ENCODE results near the gene FAAH.

- TF ChIP-seq, protein P1, sequence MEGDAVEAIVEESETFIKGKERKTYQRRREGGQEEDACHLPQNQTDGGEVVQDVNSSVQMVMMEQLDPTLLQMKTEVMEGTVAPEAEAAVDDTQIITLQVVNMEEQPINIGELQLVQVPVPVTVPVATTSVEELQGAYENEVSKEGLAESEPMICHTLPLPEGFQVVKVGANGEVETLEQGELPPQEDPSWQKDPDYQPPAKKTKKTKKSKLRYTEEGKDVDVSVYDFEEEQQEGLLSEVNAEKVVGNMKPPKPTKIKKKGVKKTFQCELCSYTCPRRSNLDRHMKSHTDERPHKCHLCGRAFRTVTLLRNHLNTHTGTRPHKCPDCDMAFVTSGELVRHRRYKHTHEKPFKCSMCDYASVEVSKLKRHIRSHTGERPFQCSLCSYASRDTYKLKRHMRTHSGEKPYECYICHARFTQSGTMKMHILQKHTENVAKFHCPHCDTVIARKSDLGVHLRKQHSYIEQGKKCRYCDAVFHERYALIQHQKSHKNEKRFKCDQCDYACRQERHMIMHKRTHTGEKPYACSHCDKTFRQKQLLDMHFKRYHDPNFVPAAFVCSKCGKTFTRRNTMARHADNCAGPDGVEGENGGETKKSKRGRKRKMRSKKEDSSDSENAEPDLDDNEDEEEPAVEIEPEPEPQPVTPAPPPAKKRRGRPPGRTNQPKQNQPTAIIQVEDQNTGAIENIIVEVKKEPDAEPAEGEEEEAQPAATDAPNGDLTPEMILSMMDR (IDR thresholded peaks at IDR 0.05 in 2 of 3, conservative IDR thresholded peaks at IDR 0.05 in 1 of 3; ENCODE audit: borderline replicate concordance in 1 of 3, insufficient read depth in 1 of 3, low read depth in 2 of 3, low read length in 2 of 3), result no peak
- TF ChIP-seq YY1 (IDR thresholded peaks at IDR 0.05; ENCODE audit: extremely low read depth, insufficient replicate concordance, low read depth, low read length), result no peak
- TF ChIP-seq, protein P2, sequence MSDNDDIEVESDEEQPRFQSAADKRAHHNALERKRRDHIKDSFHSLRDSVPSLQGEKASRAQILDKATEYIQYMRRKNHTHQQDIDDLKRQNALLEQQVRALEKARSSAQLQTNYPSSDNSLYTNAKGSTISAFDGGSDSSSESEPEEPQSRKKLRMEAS (IDR thresholded peaks at IDR 0.05), result no peak
- no peak for TF ChIP-seq EZH2 (IDR thresholded peaks at IDR 0.05)
Measured at GRCh38 chr1:46411010-46411405, 16.9 kb downstream of the FAAH start.
